ENCODE data around the gene FAM193A.

Gene FAM193A

GRCh38 chr4:2652415-2653160 is 116.1 kb downstream of the FAM193A start:
- H3K4me3 ChIP-seq (ENCODE audit: low read length): no peak overlapping the region
- no peak overlapping the region for H2AK5ac ChIP-seq (ENCODE audit: low read length)
- no peak overlapping the region for H4K5ac ChIP-seq (ENCODE audit: low read length)
- H4K8ac ChIP-seq (ENCODE audit: low read depth, low read length): no peak overlapping the region
- H3K4ac ChIP-seq (ENCODE audit: low read depth, low read length): no peak overlapping the region
- H2BK120ac ChIP-seq (ENCODE audit: low read depth, low read length): no peak overlapping the region
- no peaks in the 10 kb centered on the region for H3K79me2 ChIP-seq (ENCODE audit: control insufficient read depth, insufficient read depth, low read length)
- H3K9ac ChIP-seq (ENCODE audit: low read length): no peak overlapping the region
- no CpG with 5 or more reads among the region's 14 CpGs for WGBS (ENCODE audit: extremely low coverage, insufficient coverage, low lambda C conversion rate)
- no peak overlapping the region for H3K56ac ChIP-seq (ENCODE audit: low read length)
- no peak overlapping the region for H3K23ac ChIP-seq (ENCODE audit: low read length)
- H3K36me3 ChIP-seq (ENCODE audit: control insufficient read depth, insufficient read depth, low read length): peaks cover 14% of the 10 kb centered on the region
- H3K4me1 ChIP-seq (ENCODE audit: control insufficient read depth, low read depth, low read length): no peaks in the 10 kb centered on the region
- DNase-seq: peak; percentile 14
- H2BK15ac ChIP-seq (replicated peaks; ENCODE audit: low read depth): no peak overlapping the region
- no peak overlapping the region for H3K27ac ChIP-seq (ENCODE audit: low read depth, low read length)
- H2BK5ac ChIP-seq (ENCODE audit: low read length): no peak overlapping the region
- H3K18ac ChIP-seq (ENCODE audit: low read length): no peak overlapping the region
- H3K4me2 ChIP-seq (ENCODE audit: low read length): no peak overlapping the region
- peaks cover 4% of the 10 kb centered on the region for H3K79me1 ChIP-seq (ENCODE audit: low read length)
- H3K27me3 ChIP-seq (ENCODE audit: insufficient read depth, low read length, poor library complexity): no peaks in the 10 kb centered on the region

- no CpG with 5 or more reads among the region's 8 CpGs for WGBS (ENCODE audit: extremely low coverage, insufficient coverage, low lambda C conversion rate)
- Histone ChIP-seq H3K27me3 (ENCODE audit: insufficient read depth, low read length, poor library complexity) (no peaks in the 10 kb centered on the region), H3K36me3 (ENCODE audit: control insufficient read depth, insufficient read depth, low read length) (peaks cover 12% of the 10 kb centered on the region), H3K23ac (ENCODE audit: low read length) (no peak overlapping the region), H3K18ac (ENCODE audit: low read length) (no peak overlapping the region), H3K4me3 (ENCODE audit: low read length) (no peak overlapping the region), H3K4me1 (ENCODE audit: control insufficient read depth, low read depth, low read length) (no peaks in the 10 kb centered on the region), H3K4me2 (ENCODE audit: low read length) (no peak overlapping the region), H3K79me1 (ENCODE audit: low read length) (peaks cover 5% of the 10 kb centered on the region), H3K4ac (ENCODE audit: low read depth, low read length) (no peak overlapping the region), H3K9ac (ENCODE audit: low read length) (no peak overlapping the region), H2BK15ac (replicated peaks; ENCODE audit: low read depth) (no peak overlapping the region), H3K79me2 (ENCODE audit: control insufficient read depth, insufficient read depth, low read length) (no peaks in the 10 kb centered on the region), H2AK5ac (ENCODE audit: low read length) (no peak overlapping the region), H2BK5ac (ENCODE audit: low read length) (no peak overlapping the region), H2BK120ac (ENCODE audit: low read depth, low read length) (no peak overlapping the region), H4K5ac (ENCODE audit: low read length) (no peak overlapping the region), H3K27ac (ENCODE audit: low read depth, low read length) (no peak overlapping the region), H4K8ac (ENCODE audit: low read depth, low read length) (no peak overlapping the region), H3K56ac (ENCODE audit: low read length) (no peak overlapping the region)
- DNase-seq: no peak
Measured at GRCh38 chr4:2660596-2661211, 124.3 kb downstream of the FAM193A start.

- H3K4me1 ChIP-seq (ENCODE audit: control insufficient read depth, low read depth, low read length): no peaks in the 10 kb centered on the region
- H3K27me3 ChIP-seq (ENCODE audit: insufficient read depth, low read length, poor library complexity): no peaks in the 10 kb centered on the region
- H4K5ac ChIP-seq (ENCODE audit: low read length): no peak overlapping the region
- H2AK5ac ChIP-seq (ENCODE audit: low read length): no peak overlapping the region
- H3K27ac ChIP-seq (ENCODE audit: low read depth, low read length): no peak overlapping the region
- peaks cover 12% of the 10 kb centered on the region for H3K36me3 ChIP-seq (ENCODE audit: control insufficient read depth, insufficient read depth, low read length)
- no peaks in the 10 kb centered on the region for H3K79me2 ChIP-seq (ENCODE audit: control insufficient read depth, insufficient read depth, low read length)
- no peak overlapping the region for H2BK120ac ChIP-seq (ENCODE audit: low read depth, low read length)
- H2BK15ac ChIP-seq (replicated peaks; ENCODE audit: low read depth): no peak overlapping the region
- H3K18ac ChIP-seq (ENCODE audit: low read length): no peak overlapping the region
- no peak overlapping the region for H3K4me3 ChIP-seq (ENCODE audit: low read length)
- no peak overlapping the region for H2BK5ac ChIP-seq (ENCODE audit: low read length)
- H3K56ac ChIP-seq (ENCODE audit: low read length): no peak overlapping the region
- DNase-seq: no peak
- no peak overlapping the region for H3K4ac ChIP-seq (ENCODE audit: low read depth, low read length)
- no peak overlapping the region for H4K8ac ChIP-seq (ENCODE audit: low read depth, low read length)
- H3K4me2 ChIP-seq (ENCODE audit: low read length): no peak overlapping the region
- WGBS (ENCODE audit: extremely low coverage, insufficient coverage, low lambda C conversion rate): no CpG with 5 or more reads among the region's 4 CpGs
- H3K9ac ChIP-seq (ENCODE audit: low read length): no peak overlapping the region
- H3K79me1 ChIP-seq (ENCODE audit: low read length): peaks cover 5% of the 10 kb centered on the region
- no peak overlapping the region for H3K23ac ChIP-seq (ENCODE audit: low read length)
Measured at GRCh38 chr4:2662598-2662997, 126.2 kb downstream of the FAM193A start.

GRCh38 chr4:2663275-2663674 is 126.8 kb downstream of the FAM193A start:
- Histone ChIP-seq H3K18ac (ENCODE audit: low read length) (no peak overlapping the region), H3K27me3 (ENCODE audit: insufficient read depth, low read length, poor library complexity) (no peaks in the 10 kb centered on the region), H3K36me3 (ENCODE audit: control insufficient read depth, insufficient read depth, low read length) (peaks cover 12% of the 10 kb centered on the region), H3K9ac (ENCODE audit: low read length) (no peak overlapping the region), H3K4ac (ENCODE audit: low read depth, low read length) (no peak overlapping the region), H3K56ac (ENCODE audit: low read length) (no peak overlapping the region), H3K79me2 (ENCODE audit: control insufficient read depth, insufficient read depth, low read length) (no peaks in the 10 kb centered on the region), H3K23ac (ENCODE audit: low read length) (no peak overlapping the region), H3K4me2 (ENCODE audit: low read length) (no peak overlapping the region), H3K27ac (ENCODE audit: low read depth, low read length) (no peak overlapping the region), H3K79me1 (ENCODE audit: low read length) (peaks cover 5% of the 10 kb centered on the region), H2BK15ac (replicated peaks; ENCODE audit: low read depth) (no peak overlapping the region), H4K5ac (ENCODE audit: low read length) (no peak overlapping the region), H3K4me1 (ENCODE audit: control insufficient read depth, low read depth, low read length) (no peaks in the 10 kb centered on the region), H2BK120ac (ENCODE audit: low read depth, low read length) (no peak overlapping the region), H4K8ac (ENCODE audit: low read depth, low read length) (no peak overlapping the region), H3K4me3 (ENCODE audit: low read length) (no peak overlapping the region), H2AK5ac (ENCODE audit: low read length) (no peak overlapping the region), H2BK5ac (ENCODE audit: low read length) (no peak overlapping the region)
- no CpG with 5 or more reads among the region's 2 CpGs for WGBS (ENCODE audit: extremely low coverage, insufficient coverage, low lambda C conversion rate)
- no peak for DNase-seq

GRCh38 chr4:2666722-2667247 is 130.3 kb downstream of the FAM193A start:
- H3K4me1 ChIP-seq (ENCODE audit: control insufficient read depth, low read depth, low read length): no peaks in the 10 kb centered on the region
- H3K79me2 ChIP-seq (ENCODE audit: control insufficient read depth, insufficient read depth, low read length): no peaks in the 10 kb centered on the region
- no peak overlapping the region for H3K23ac ChIP-seq (ENCODE audit: low read length)
- H2AK5ac ChIP-seq (ENCODE audit: low read length): no peak overlapping the region
- H3K18ac ChIP-seq (ENCODE audit: low read length): no peak overlapping the region
- no peak overlapping the region for H3K27ac ChIP-seq (ENCODE audit: low read depth, low read length)
- H3K4ac ChIP-seq (ENCODE audit: low read depth, low read length): no peak overlapping the region
- no peaks in the 10 kb centered on the region for H3K27me3 ChIP-seq (ENCODE audit: insufficient read depth, low read length, poor library complexity)
- no peak overlapping the region for H3K4me3 ChIP-seq (ENCODE audit: low read length)
- no peak overlapping the region for H3K56ac ChIP-seq (ENCODE audit: low read length)
- no peak overlapping the region for H4K8ac ChIP-seq (ENCODE audit: low read depth, low read length)
- H2BK120ac ChIP-seq (ENCODE audit: low read depth, low read length): no peak overlapping the region
- H4K5ac ChIP-seq (ENCODE audit: low read length): no peak overlapping the region
- WGBS (ENCODE audit: extremely low coverage, insufficient coverage, low lambda C conversion rate): no CpG with 5 or more reads among the region's 2 CpGs
- H3K4me2 ChIP-seq (ENCODE audit: low read length): no peak overlapping the region
- peaks cover 2% of the 10 kb centered on the region for H3K36me3 ChIP-seq (ENCODE audit: control insufficient read depth, insufficient read depth, low read length)
- no peak overlapping the region for H3K9ac ChIP-seq (ENCODE audit: low read length)
- no peak overlapping the region for H2BK5ac ChIP-seq (ENCODE audit: low read length)
- DNase-seq: no peak
- peaks cover 2% of the 10 kb centered on the region for H3K79me1 ChIP-seq (ENCODE audit: low read length)
- H2BK15ac ChIP-seq (replicated peaks; ENCODE audit: low read depth): no peak overlapping the region

Measured in mesendoderm (in vitro differentiated cells).